ENCODE measurements around the gene CFAP45.
A peak's percentile ranks its signal among the peaks of the same experiment; 100 is the strongest.

CFAP45 gene

GRCh38 chr1:159877695-159878444 is 22.1 kb downstream of the CFAP45 start:
- DNase-seq (ENCODE audit: low read depth), result no peak

GRCh38 chr1:159873530-159874143 is 26.3 kb downstream of the CFAP45 start:
- no peak for DNase-seq (ENCODE audit: low read depth)

- DNase-seq (ENCODE audit: low read depth), result no peak
Observed at GRCh38 chr1:159872891-159873290, 27.1 kb downstream of the CFAP45 start.

- no peak for DNase-seq (ENCODE audit: low read depth)
Observed at GRCh38 chr1:159870704-159871103, 29.3 kb downstream of the CFAP45 start.

GRCh38 chr1:159869607-159870006 is 30.4 kb downstream of the CFAP45 start:
- DNase-seq (ENCODE audit: low read depth), result no peak

- DNase-seq (ENCODE audit: low read depth), result peak; percentile 64
Observed at GRCh38 chr1:159869173-159869572, 30.8 kb downstream of the CFAP45 start.

GRCh38 chr1:159868766-159869165 is 31.2 kb downstream of the CFAP45 start:
- no peak for DNase-seq (ENCODE audit: low read depth)

GRCh38 chr1:159867664-159868026 is 32.3 kb downstream of the CFAP45 start:
- DNase-seq (ENCODE audit: low read depth), result peak; percentile 63

GRCh38 chr1:159866905-159867663 is 32.9 kb downstream of the CFAP45 start:
- DNase-seq (ENCODE audit: low read depth), result peak; percentile 31

- DNase-seq (ENCODE audit: low read depth), result no peak
Observed at GRCh38 chr1:159866066-159866465, 33.9 kb downstream of the CFAP45 start.

GRCh38 chr1:159864262-159864661 is 35.7 kb downstream of the CFAP45 start:
- no peak for DNase-seq (ENCODE audit: low read depth)

- no peak for DNase-seq (ENCODE audit: low read depth)
Observed at GRCh38 chr1:159862557-159862956, 37.4 kb downstream of the CFAP45 start, which contains the start of gene VSIG8. TSS of gene VSIG8 (minus strand) at chr1:159862657. CDS start at chr1:159862521, 136 bp downstream.

GRCh38 chr1:159862031-159862430 is 37.9 kb downstream of the CFAP45 start:
- no peak for DNase-seq (ENCODE audit: low read depth)

- DNase-seq (ENCODE audit: low read depth), result no peak
Observed at GRCh38 chr1:159861218-159861617, 38.7 kb downstream of the CFAP45 start.

- DNase-seq (ENCODE audit: low read depth), result peak; percentile 48
Observed at GRCh38 chr1:159860456-159860855, 39.5 kb downstream of the CFAP45 start.

- DNase-seq (ENCODE audit: low read depth), result no peak
Observed at GRCh38 chr1:159859767-159860322, 40.1 kb downstream of the CFAP45 start.

- DNase-seq (ENCODE audit: low read depth), result no peak
Observed at GRCh38 chr1:159857889-159858288, 42.1 kb downstream of the CFAP45 start.

- no peak for DNase-seq (ENCODE audit: low read depth)
Observed at GRCh38 chr1:159856576-159856975, 43.4 kb downstream of the CFAP45 start.

GRCh38 chr1:159855709-159856108 is 44.3 kb downstream of the CFAP45 start:
- DNase-seq (ENCODE audit: low read depth), result no peak

GRCh38 chr1:159854693-159855192 is 45.2 kb downstream of the CFAP45 start:
- peak; percentile 84 for DNase-seq (ENCODE audit: low read depth)

GRCh38 chr1:159854116-159854692 is 45.8 kb downstream of the CFAP45 start:
- DNase-seq (ENCODE audit: low read depth), result peak; percentile 56
